G401 (cell line): ENCODE results near the gene KLHL35. TPM values are rescaled to one million over a fixed set of nuclear protein-coding genes. Genes with fewer than 3 reads are reported as not detected.
"Not testable (repeated sequence)": the region's sequence is repeated elsewhere in the genome, so short reads cannot be mapped to it uniquely, and the experiment has no call there.

Experiments used
- DNase-seq: peaks from one replicate; pipeline ENCODE4 v3.0.0-alpha.2; 2015; ENCODE audit warnings: low spot score
- in situ Hi-C: cut with HindIII; loops from 2 replicates; pipeline ENCODE4 v1.10.0; 2016; ENCODE audit warnings: low sequenced_read_pairs, mixed read lengths
- total RNA-seq: library from RNA; depleted of rRNA; stranded (reverse); fragments of >200 nt; shearing (Covaris generic); gene quantifications from 2 replicates; pipeline ENCODE4 v1.2.3, GENCODE V29; 2014

The KLHL35 gene
- total RNA-seq, 1 experiment from 2014 or later = not detected

- DNase-seq = no peak
- in situ Hi-C loops = no loop called here
Measured at GRCh38 chr11:75429902-75430713, 2.9 kb downstream of the KLHL35 start.

GRCh38 chr11:75429641-75429901 lies 3.4 kb downstream of the KLHL35 start:
- in situ Hi-C loops = no loop called here
- DNase-seq = no peak

GRCh38 chr11:75428989-75429640 lies 3.9 kb downstream of the KLHL35 start:
- in situ Hi-C loops = no loop called here
- no peak for DNase-seq

GRCh38 chr11:75428281-75428724 lies 4.7 kb downstream of the KLHL35 start:
- peak; percentile 89 for DNase-seq
- in situ Hi-C loops = no loop called here

- in situ Hi-C loops = no loop called here
- no peak for DNase-seq
Measured at GRCh38 chr11:75427181-75427580, 5.8 kb downstream of the KLHL35 start.

- in situ Hi-C loops = no loop called here
Measured at GRCh38 chr11:75426720-75427086, 6.3 kb downstream of the KLHL35 start.

GRCh38 chr11:75425422-75425821 lies 7.6 kb downstream of the KLHL35 start:
- in situ Hi-C loops = no loop called here
- DNase-seq = no peak

More at GRCh38 chr11:75426720-75427086, 6.3 kb downstream of the KLHL35 start:
- DNase-seq = no peak

GRCh38 chr11:75424396-75424795 lies 8.6 kb downstream of the KLHL35 start:
- in situ Hi-C loops = no loop called here
- DNase-seq = no peak

GRCh38 chr11:75423721-75424120 lies 9.3 kb downstream of the KLHL35 start:
- in situ Hi-C loops = no loop called here
- no peak for DNase-seq

GRCh38 chr11:75422248-75423231 lies 10.5 kb downstream of the KLHL35 start:
- no peak for DNase-seq
- in situ Hi-C loops = no loop called here

- in situ Hi-C loops = no loop called here
Measured at GRCh38 chr11:75421902-75422247, 11.1 kb downstream of the KLHL35 start.

GRCh38 chr11:75421035-75421602 lies 11.9 kb downstream of the KLHL35 start:
- in situ Hi-C loops = no loop called here
- no peak for DNase-seq

More at GRCh38 chr11:75421902-75422247, 11.1 kb downstream of the KLHL35 start:
- no peak for DNase-seq

GRCh38 chr11:75420224-75421034 lies 12.6 kb downstream of the KLHL35 start:
- in situ Hi-C loops = no loop called here

GRCh38 chr11:75413864-75414263 lies 19.1 kb downstream of the KLHL35 start:
- in situ Hi-C loops = no loop called here
- DNase-seq = no peak

More at GRCh38 chr11:75420224-75421034, 12.6 kb downstream of the KLHL35 start:
- no peak for DNase-seq

- DNase-seq, in situ Hi-C loops: not testable (repeated sequence)
Measured at GRCh38 chr11:75413146-75413545, 19.9 kb downstream of the KLHL35 start.

GRCh38 chr11:75409971-75410370 lies 23.0 kb downstream of the KLHL35 start:
- in situ Hi-C loops, DNase-seq: not testable (repeated sequence)

GRCh38 chr11:75408957-75409219 lies 24.1 kb downstream of the KLHL35 start:
- no peak for DNase-seq
- in situ Hi-C loops = no loop called here

GRCh38 chr11:75406338-75406777 lies 26.6 kb downstream of the KLHL35 start:
- in situ Hi-C loops = no loop called here
- peak; percentile 92 for DNase-seq
